GM12891 (cell line): ENCODE data around the gene CHCT1.
"Not testable (repeated sequence)": the region's sequence is repeated elsewhere in the genome, so short reads cannot be mapped to it uniquely, and the experiment has no call there.

ENCODE experiments used
- DNase-seq: peaks from one replicate; pipeline ENCODE4 v3.0.0; 2011; ENCODE audit warnings: low spot score; ENCODE audit not compliant: insufficient read length
- FAIRE-seq: peaks from 2 replicates; lab custom pipeline; 2011; peaks lifted over from hg19 to GRCh38; lab: Jason Lieb, UNC
- PAX5 ChIP-seq: IDR thresholded peaks from 2 replicates; pipeline ENCODE4 v1.6.1; 2011; ENCODE audit warnings: low read length, moderate library complexity, mild to moderate bottlenecking; ENCODE audit not compliant: insufficient read depth, severe bottlenecking
- POLR2A ChIP-seq: IDR thresholded peaks from 2 replicates; pipeline ENCODE4 v1.6.1; 2011; ENCODE audit warnings: low read depth, low read length, control low read depth
- POLR2AphosphoS5 ChIP-seq: IDR thresholded peaks from 2 replicates; pipeline ENCODE4 v1.6.1; 2011; ENCODE audit warnings: low read depth, low read length, control low read depth
- POU2F2 ChIP-seq: IDR thresholded peaks from 2 replicates; pipeline ENCODE4 v1.6.1; 2011; ENCODE audit warnings: low read depth, mild to moderate bottlenecking, control low read depth, low read length, moderate library complexity
- SPI1 ChIP-seq: IDR thresholded peaks from 2 replicates; pipeline ENCODE4 v1.6.1; 2011; ENCODE audit warnings: low read depth, low read length, control low read depth
- TAF1 ChIP-seq: IDR thresholded peaks from 2 replicates; pipeline ENCODE4 v1.6.1; 2011; ENCODE audit warnings: low read depth, low read length, control low read depth

CHCT1 gene

GRCh38 chr17:60425626-60426025 is 3.3 kb downstream of the CHCT1 start:
- no peak for TF ChIP-seq SPI1
- no peak for TF ChIP-seq POLR2AphosphoS5
- no peak for TF ChIP-seq TAF1
- no peak for TF ChIP-seq POU2F2
- TF ChIP-seq PAX5, result no peak
- DNase-seq (no peak), FAIRE-seq (no peak)

- no peak for DNase-seq
- TF ChIP-seq POLR2AphosphoS5, result no peak
- no peak for TF ChIP-seq POLR2A
- no peak for TF ChIP-seq PAX5
- TF ChIP-seq TAF1, result no peak
- no peak for FAIRE-seq
Observed at GRCh38 chr17:60426596-60426995, 4.3 kb downstream of the CHCT1 start.

- not testable (repeated sequence) for FAIRE-seq, DNase-seq
Observed at GRCh38 chr17:60428491-60428890, 6.2 kb downstream of the CHCT1 start.

- FAIRE-seq, DNase-seq: not testable (repeated sequence)
Observed at GRCh38 chr17:60430561-60430960, 8.3 kb downstream of the CHCT1 start.

- DNase-seq, FAIRE-seq: not testable (repeated sequence)
Observed at GRCh38 chr17:60433021-60433997, 11.0 kb downstream of the CHCT1 start.

GRCh38 chr17:60435244-60436167 is 13.2 kb downstream of the CHCT1 start:
- TF ChIP-seq POLR2AphosphoS5, result no peak
- FAIRE-seq (peak; percentile 74), DNase-seq (peak; percentile 46)

- TF ChIP-seq PAX5 (no peak), POLR2A (no peak), TAF1 (no peak), POLR2AphosphoS5 (no peak), SPI1 (peak; percentile 12; the same call in 1 of the 2 replicates)
- no peak for DNase-seq
- no peak for FAIRE-seq
Observed at GRCh38 chr17:60436676-60437075, 14.4 kb downstream of the CHCT1 start.

GRCh38 chr17:60439501-60439900 is 17.2 kb downstream of the CHCT1 start:
- FAIRE-seq (no peak), DNase-seq (no peak)
- TF ChIP-seq TAF1 (no peak), POLR2A (no peak), SPI1 (no peak), POU2F2 (no peak)

GRCh38 chr17:60442271-60443173 is 20.2 kb downstream of the CHCT1 start:
- DNase-seq (no peak), FAIRE-seq (no peak)
- TF ChIP-seq SPI1 (no peak), PAX5 (no peak), POLR2A (no peak), TAF1 (no peak), POLR2AphosphoS5 (no peak), POU2F2 (no peak)

- no peak for DNase-seq
- TF ChIP-seq TAF1 (no peak), POLR2AphosphoS5 (no peak), POLR2A (no peak), PAX5 (no peak), SPI1 (no peak), POU2F2 (no peak)
- FAIRE-seq, result no peak
Observed at GRCh38 chr17:60443713-60444112, 21.4 kb downstream of the CHCT1 start.
